GM19025 (cell line): ENCODE results near the gene AURKA.
A peak's percentile ranks its signal among the peaks of the same experiment; 100 is the strongest.
"Not testable (repeated sequence)": the region's sequence is repeated elsewhere in the genome, so short reads cannot be mapped to it uniquely, and the experiment has no call there.

Experiments
- ATAC-seq: cut with Tn5 transposase; IDR thresholded peaks from one replicate; pipeline ENCODE4 v1.9.1; 2021; ENCODE audit warnings: mild to moderate bottlenecking, low read depth, moderate library complexity; ENCODE audit not compliant: unreplicated experiment

AURKA gene

DNA sequence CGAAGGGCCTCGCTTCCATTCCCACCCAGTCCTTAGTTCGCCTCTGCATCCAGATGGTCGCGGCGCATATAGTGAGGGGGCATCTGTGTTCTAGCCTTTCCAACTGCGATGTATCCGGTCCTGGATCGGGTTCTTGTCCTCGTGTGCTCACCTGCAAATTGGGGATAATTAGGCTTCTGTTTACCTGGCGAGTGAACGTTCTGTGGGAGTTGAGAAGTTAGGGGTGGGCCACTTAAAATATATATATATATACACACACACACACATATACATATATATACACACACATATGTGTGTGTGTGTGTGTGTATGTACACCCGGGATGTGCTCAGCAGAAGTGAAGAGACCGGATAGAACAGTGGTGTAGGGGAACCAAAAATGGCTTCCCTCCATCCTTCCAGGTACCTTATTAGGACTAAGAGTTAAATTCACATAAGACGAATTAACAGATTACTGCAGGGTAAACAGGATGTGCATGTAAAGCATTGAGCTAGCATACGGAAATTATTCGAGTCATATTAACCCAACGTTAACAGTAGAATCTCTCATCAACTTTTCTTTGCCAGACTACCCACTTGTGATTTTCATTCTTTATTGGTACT, 967 bp upstream of the AURKA start:
- no peak for ATAC-seq

DNA sequence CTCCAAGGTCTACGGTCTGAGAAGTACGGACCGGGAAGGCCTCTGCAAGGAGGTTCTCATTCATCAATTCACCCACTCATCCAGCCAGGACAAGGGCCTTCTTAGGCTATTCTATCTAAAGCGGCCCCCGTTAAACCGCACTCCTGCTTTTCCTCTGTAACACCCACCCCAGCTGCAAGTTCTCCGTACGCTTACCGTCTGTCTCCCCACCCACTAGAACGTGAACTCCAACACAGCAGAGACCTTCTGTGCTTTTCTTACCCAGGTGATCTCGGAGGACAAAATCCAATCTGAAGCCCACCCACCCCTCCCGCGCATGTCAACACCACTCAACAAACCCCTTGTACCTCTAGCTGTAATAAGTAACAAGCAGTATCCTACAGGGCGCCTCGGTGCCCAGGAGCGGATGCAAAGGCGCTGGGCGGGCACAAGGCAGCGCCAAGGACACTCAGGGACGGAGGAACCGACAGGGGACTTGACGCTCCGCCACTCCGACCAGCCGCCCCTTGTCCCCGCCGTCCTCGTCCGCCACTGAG, 351 bp downstream of the AURKA start:
- ATAC-seq, result peak; percentile 22

DNA sequence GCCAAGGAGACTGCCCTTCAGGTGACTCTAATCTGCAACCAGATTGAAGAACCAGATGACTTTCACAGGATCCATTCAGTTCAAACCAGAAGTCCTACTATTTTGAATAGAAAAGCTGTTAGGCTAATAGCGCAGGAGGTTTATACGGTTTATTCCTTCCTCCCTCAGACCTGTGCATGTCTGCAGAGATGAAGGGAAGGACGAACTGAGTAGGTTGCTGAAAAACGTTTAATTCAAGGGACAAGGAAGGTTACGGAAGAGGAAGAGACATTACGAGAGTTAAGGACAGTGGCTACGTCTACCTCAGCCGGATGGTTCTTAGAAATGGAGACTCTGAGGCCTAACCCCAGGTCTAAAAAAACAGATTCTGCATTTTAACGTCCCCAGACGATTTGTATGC, 978 bp downstream of the AURKA start:
- no peak for ATAC-seq

DNA sequence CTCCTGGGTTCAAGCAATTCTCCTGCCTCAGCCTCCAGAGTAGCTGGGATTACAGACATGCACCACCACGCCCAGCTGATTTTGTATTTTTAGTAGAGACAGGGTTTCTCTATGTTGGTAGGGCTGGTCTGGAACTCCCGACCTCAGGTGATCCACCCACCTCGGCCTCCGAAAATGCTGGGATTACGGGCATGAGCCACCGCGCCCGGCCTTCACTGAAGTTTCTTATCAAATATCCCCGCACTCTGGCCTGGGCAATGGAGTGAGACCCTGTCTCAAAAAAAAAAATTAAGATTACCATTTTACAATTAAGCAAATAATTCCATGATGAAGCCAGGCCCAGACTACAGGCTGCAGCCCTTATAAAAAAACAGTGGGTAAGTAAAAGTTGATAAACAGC, 1.6 kb downstream of the AURKA start:
- ATAC-seq, result not testable (repeated sequence)

DNA sequence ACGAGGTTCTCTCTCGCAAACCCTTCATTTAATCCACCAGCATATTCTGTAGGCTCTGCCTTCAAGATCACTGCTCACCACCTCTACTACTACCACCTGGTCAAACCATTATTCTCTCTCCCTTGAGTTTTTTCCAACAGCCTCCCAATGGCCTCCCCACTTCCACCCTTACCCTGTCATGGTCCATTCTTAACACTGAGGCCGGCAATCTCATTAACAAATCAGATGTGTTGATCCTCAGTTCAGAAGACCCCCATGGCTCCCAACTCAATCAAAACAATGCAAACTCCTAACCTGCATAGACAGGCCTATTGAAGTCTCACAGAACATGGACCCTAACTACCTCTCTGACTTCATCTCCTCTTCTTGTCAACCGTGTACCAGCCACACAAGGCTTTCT, 2.2 kb downstream of the AURKA start:
- no peak for ATAC-seq

DNA sequence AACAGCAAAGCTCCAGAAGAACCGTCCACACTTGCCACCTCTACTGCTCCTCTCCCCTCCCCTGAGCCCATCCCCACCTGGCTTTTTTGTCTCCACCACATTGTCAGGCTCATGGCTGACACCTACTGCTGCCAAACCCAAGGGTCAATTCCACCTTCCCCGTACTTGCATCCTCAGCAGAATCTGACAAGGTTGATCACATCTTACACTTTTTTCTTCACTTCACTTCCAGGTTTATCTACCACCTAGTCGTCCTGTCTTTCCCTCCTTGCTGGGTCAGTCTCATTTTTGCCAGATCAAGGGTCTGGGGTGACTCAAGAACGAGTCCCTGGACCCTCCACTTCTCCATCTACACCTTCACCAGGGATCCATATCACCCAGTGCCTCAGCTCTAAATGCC, 3.1 kb downstream of the AURKA start:
- ATAC-seq, result no peak

DNA sequence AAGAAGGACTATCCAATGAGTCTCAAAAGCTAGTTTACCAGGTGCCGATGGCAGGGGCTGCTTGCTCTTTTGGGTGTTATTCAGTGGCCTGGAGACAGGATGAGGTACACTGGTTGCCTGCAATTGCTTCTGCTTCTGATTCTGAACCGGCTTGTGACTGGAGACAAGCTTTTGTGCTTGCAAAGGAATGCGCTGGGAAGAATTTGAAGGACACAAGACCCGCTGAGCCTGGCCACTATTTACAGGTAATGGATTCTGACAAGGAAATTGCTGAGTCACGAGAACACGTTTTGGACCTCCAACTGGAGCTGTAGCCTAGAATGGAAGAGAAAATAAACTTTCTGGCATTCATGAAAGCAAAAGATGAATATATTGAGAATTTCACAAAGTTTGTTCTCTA, 5.8 kb downstream of the AURKA start:
- no peak for ATAC-seq

DNA sequence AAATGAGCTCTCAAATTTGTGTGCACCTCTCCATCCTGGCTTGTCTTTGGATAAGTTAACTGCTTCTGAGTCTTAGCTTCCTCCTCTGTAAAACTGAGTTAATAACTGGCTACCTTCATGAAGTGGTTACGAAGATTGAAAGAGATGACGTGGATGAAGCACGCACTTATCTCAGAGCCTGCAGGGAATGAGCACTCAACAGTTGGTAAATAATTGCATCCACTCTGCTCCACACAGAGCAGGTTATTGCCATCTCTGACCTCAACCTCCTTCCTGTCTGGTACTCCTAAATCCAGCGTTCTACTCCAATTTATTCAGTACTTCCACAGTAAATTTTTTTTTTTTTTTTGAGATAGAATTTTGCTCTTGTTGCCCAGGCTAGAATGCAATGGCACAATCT, 6.9 kb downstream of the AURKA start:
- ATAC-seq, result no peak

DNA sequence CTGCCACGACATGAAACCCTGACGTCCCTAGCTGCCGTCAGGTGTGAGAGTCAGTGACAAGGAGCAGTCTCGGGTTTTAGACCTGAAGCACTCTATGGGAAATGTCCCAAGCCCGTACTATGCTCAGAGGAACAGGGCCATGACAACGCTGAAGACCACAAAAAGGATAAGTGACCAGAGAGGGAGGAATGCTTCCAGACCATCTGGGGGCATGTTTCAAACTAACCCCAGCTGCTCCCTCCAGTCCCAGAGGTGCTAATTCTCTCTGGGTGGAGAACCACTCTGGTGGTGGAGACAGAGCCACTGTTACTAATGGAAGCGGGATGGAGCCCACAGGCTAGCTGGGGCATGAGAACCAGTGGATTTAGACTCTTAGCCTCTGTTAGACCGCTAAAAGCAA, 8.7 kb downstream of the AURKA start:
- ATAC-seq, result no peak

DNA sequence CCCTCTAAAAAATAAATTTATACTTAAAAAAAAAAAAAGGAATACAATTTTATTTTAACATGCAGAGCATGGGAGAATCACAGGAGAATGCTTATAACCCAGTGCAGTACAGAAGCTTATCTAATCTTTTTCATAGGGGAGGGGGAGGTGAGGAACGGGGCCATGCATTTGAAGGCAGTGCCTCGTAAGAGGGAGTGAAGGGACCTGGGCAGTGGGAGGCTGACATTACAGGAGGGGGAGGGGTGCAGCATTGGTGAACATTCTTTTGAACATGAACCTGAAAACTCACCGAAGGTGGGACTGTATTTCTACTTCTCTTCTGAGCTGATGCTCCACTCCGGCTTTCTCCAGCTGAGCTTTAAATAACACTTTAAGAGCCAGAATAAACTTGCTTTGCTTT, 9.3 kb downstream of the AURKA start:
- no peak for ATAC-seq

DNA sequence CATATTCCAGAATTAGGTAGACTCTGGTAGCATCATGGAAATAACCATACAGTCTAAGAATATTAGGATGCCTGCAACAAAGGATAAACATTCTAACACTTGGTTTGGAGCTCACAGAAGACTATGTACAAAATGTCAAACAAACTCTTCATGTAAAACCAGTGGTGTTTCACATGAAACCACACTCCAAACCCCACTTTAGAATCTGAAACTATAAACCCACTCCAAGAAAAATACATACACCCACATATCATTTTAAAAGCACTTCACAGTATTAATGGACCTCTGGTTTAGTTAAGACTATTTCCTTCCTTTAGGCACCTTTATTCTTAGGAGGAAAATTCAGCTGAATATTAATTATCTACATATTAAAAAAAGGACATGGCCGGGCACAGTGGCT, 10.5 kb downstream of the AURKA start:
- no peak for ATAC-seq

DNA sequence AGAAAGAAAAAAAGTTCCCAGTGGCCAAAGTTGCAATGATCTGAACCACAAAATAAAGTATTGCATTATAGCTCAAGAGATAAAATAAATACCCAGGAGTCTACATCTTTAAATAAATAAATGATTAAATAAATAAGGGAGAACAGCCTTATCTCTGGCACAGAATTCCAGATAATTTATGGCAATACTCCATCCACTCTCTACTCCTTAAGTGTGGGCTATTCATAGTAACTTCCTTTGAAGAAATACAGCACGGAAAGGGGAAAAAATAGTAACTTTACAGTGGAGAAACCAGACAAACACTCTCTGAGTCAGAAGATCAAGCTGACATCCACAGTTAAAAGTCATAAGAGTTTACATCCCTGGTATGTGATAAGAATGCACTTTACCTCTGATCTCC, 11.6 kb downstream of the AURKA start:
- no peak for ATAC-seq

DNA sequence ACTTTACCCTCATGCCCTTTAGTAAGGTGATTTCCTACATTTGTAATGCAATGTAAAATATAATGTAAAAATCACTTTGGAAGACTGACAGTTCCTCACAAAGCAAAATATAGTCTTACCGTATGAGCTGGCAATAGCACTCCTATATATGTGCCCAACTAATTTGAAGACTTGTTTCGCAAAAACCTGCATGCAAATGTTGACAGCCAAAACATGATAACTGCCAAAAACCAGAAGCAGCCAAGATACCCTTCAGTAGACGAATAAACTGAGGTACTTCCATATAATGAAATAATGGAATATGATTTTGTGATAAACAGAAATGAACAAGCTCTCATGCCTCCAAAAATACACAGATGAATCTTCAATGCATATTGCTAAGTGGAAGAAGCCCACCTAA, 13.6 kb downstream of the AURKA start:
- ATAC-seq, result no peak

DNA sequence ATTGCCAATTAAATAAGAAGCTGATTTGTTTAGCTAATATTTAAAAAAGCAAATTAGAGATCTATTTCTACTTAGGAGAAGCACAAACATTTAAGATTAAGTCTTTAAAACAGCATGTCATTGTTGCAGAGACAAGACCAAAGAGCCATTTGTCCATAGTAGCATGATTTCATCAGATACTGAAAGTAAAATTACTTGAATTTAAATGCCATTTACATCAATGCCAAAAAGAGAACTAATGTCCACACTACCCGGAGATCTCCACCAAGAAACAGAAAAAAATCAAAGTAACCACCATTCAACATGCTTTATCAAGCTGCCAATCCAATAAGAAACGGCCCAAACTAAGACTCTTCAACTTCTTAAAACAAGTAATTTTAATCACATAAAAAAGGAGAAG, 15.7 kb downstream of the AURKA start:
- ATAC-seq, result no peak

DNA sequence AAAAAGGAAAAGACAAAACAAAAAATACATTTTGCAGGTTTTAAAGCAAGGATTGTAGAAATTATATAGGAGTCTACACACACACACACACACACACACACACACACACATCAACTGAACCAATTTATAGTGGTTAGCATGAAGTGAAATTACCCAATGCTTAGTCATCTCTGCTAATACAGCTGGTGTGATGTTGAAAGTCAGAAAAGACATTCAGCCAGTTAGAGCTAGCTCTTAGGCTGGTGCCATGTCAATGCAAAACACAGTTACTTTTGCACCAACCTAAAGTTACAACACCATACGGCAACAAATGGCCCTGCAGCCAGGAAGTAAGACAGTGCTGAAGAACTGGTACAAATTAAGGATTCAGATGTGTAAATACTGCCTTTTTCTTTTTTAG, 18.1 kb downstream of the AURKA start:
- ATAC-seq, result no peak

DNA sequence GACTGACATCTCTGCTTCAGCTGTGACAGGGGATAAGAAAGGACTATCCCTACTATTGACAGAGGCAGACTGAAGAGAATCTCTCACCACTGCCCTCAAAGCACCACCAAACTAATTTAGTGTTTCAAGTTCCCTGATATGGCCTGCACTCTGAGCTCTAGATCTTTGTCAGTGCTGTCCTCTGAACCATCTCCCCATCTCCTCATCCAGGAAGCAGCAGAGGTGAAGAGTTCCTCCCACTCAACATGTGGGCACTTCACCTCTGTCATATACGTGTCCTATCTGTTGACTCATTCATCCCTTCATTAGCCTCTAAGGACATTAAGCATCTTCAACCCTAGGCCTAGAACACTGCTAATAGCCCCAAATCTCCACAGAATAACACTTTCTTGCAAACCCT, 19.2 kb downstream of the AURKA start:
- no peak for ATAC-seq

DNA sequence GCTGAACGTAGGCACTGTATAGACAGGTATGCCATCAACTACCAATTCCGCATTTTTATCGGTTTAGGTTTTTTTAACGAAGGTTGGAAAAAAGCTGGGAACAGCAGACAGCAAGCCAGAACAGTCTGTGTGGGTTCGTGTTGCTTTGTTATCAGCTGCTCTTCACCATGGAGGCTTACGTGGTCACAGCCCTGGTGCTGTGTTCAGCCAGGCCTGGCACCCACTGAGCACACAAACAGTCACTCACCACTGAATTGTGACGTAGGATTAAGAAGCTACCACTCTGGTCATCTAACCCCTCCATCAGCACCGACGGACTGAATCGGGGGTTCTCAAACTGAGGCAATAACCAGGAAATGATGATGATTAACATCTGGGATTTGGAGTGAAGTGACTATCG, 20.0 kb downstream of the AURKA start:
- ATAC-seq, result no peak

DNA sequence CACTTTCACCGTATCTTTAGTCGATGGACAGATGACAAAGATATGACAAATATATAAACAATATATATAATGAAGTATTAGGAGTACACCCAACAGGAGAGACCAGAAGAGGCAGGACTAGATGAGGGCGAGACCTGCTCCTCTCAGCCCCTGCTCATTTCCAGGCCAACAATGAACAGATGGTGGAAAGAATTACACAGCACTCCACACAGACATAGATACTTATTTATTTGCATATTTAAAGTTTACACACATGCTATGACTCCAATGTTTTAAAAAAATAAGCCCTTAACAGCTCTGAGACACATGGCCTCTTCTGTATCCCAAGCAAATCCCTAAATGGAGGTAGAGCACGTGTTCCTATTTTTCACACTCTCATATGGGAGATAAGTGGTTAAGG, 22.8 kb downstream of the AURKA start:
- no peak for ATAC-seq

DNA sequence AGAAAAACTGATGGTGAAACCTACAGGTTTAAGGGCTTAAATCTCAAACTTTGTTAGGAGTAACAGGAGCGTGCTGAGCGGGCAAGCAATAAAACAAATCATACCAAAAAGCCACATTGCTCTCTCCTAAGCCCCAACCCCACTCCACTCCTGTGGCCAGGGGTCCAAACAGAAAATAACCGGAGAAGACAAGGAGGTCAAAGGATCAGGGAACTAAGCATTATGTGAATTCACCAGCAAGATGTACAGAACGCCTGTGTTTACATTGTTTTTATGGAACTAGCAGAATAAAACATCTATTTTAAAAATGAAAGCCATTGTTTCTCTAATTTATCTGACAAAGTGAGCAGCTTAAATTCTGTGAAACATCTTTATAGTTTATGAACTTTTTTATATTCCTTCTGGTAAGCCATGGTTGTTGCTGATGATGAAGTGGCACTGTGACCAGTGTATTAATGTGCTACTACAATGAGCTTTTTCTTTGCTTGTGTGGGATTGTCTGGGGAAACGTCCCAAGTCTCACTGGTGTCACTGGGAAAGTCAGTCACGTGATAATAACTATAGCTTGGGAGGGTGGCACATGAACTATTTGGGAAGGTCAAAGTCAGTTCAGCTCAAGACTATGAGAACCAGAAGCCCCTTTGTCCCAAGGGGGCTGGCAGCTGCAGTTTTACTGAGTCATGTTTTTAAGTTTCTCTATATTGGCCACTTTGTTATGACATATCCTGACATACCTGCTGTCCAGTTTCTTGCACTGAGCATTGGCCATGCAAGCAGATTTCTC, 23.5 kb downstream of the AURKA start:
- no peak for ATAC-seq

DNA sequence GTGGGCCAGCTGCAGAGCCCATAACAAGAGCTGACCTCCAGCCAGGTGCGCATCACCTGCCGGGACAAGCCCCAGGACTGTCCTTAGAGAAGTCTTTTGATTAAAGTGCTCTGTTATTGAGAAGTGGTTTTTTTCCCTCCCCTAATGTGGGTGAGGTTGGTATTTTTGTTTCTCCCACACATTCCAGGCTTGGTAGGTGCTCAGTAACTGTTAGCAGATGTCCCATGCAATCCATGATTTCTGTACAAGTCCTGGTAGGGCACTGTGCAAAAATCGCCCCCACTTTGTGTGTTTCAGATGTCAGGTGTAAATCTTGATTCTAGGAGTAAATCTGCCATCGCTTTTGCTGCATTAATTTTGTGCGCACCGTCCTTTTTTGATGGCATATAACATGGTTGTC, 28.5 kb downstream of the AURKA start:
- no peak for ATAC-seq

DNA sequence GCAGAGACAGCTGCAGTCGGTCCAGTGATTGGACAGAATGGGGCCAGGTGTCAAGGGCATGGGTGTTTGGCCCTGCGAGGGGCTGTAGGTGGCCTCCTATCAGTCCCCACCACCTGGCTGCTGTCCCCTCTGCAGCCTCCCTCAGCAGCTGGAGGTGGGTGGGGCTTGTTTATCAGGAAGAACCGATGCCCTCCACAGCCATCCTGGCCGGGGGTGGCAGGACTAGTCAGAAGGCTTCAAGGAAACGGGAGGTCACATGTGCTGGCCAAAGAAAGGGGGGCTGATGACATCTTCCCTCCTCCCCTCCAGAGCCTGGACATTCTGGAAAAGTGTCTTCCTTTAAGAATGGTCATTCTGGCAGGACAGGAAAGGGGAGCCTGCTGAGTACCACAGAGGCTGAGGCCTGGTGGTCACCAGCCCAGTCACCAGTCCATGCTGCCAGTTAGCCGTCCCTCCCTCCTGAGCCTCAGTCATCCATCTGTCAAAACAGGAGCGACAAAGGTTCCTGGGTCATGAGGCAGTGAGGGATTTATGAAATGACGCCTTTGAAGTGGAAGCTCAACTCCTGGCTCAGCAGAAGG, 29.1 kb downstream of the AURKA start:
- ATAC-seq, result no peak

DNA sequence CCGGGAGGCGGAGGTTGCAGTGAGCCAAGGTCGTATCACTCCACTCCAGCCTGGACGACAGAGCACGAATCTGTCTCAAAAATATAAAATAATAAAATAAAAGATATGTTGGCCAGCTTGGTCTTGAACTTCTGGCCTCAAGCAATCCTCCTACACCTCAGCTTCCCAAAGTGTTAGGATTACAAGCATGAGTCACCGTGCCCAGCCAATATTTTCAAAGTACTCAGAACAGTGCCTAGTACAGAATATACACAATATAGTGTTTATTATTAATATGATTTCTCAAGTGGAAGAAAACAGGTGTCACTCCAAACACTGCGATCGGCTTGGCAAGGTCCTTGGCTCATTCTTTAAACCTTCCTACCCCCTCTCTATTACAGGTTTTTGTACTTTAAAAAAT, 30.1 kb downstream of the AURKA start:
- ATAC-seq, result no peak
